Measurements from ENCODE around the gene ASCC1.
"Not testable (repeated sequence)": the region's sequence is repeated elsewhere in the genome, so short reads cannot be mapped to it uniquely, and the experiment has no call there.

The ASCC1 gene

GRCh38 chr10:72219235-72219814 lies 3.2 kb upstream of the ASCC1 start:
- DNase-seq: no peak

GRCh38 chr10:72218726-72219125 lies 2.6 kb upstream of the ASCC1 start:
- DNase-seq: no peak

GRCh38 chr10:72218325-72218724 lies 2.2 kb upstream of the ASCC1 start:
- DNase-seq: no peak

DNA sequence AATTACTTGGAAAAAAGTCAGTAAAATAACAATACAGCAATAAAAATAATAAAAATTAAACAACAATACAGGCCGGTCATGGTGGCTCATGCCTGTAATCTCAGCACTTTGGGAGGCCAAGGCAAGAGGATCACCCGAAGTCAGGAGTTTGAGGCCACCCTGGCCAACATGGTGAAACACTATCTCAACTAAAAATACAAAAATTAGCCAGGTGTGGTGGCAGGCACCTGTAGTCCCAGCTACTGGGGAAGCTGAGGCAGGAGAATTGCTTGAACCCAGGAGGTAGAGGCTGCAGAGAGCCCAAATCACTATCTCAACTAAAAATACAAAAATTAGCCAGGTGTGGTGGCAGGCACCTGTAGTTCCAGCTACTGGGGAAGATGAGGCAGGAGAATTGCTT lies 4.2 kb downstream of the ASCC1 start:
- DNase-seq: not testable (repeated sequence)

DNA sequence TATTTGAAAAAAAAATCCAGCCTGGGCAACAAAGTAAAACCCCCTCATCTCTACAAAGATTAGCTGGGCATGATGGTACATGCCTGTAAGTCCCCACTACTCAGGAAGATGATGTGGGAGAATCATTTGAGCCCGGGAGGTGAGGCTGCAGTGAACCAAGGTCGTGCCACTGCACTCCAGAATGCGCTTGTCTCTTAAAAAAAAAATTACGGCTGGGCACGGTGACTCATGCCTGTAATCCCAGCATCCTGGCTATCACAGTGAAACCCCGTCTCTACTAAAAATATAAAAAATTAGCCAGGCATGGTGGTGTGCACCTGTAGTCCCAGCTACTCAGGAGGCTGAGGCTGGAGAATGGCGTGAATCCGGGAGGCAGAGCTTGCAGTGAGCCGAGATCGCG lies 4.7 kb downstream of the ASCC1 start:
- not testable (repeated sequence) for DNase-seq

DNA sequence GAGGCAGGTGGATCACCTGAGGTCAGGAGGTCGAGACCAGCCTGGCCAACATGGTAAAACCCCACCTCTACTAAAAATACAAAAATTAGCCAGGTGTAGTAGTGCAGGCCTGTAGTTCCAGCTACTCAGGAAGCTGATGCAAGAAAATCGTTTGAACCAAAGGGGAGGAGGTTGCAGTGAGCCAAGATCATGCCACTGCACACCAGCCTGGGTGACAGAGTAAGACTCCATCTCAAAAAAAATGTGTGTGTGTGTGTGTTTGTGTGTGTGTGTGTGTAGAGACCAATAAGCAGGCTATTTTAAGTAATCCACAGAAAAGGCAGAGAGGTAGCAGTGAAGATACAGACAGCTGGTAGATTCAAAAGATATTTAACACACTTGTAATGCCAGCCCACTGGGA lies 7.5 kb downstream of the ASCC1 start:
- DNase-seq: not testable (repeated sequence)

- no peak for DNase-seq
Measured at GRCh38 chr10:72206511-72207229, 9.4 kb downstream of the ASCC1 start.

GRCh38 chr10:72204724-72205123 lies 11.4 kb downstream of the ASCC1 start:
- DNase-seq: no peak

- no peak for DNase-seq
Measured at GRCh38 chr10:72204296-72204695, 11.8 kb downstream of the ASCC1 start.

DNA sequence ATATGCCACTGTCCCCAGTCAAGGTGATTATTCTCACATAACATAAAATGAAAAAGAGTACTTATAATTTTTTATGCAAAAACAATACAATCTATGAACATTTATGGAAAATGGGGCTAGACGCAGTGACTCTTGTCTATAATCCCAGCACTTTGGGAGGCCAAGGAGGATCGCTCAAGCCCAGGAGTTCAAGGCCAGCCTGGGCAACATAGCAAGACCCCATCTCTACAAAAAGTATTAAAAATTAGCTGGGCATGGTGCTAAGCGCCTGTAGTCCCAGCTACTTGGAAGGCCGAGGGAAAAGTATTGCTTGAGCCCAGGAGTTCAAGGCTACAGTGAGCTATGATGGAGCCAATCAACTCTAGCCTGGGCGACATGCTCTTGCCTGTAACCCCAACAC lies 14.8 kb downstream of the ASCC1 start:
- DNase-seq: no peak

DNA sequence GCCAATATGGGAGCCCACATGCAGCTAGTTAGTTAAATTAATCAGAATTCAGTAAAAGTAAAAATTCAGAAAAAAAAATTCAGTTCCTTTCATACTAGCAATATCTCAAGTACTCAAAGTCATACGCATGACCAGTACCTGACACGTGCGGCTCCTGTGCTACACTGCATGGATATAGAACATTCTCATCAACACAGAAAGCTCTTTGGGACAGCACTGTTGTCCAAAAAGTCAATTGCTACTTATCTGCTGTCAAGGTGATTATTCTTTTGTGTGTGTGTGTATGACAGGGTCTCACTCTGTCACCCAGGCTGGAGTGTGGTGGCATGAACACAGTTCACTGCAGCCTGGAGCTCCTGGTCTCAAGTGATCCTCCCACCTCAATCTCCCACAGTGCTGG lies 15.2 kb downstream of the ASCC1 start:
- DNase-seq: no peak

DNA sequence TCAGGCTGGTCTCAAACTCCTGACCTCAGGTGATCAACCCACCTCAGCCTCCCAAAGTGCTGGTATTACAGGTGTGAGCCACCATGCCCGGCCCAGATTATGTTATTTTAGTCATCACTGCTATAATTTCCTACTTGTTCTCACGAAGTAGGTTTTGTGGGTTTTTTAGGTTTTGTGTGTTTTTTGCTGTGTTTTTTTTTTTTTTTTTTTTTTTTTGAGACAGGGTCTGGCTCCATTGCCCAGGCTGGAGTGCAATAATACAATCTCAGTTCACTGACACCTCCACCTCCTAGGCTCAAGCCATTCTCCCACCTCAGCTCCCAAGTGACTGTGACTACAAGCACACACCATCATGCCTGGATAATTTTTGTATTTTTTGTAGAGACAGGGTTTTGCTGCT lies 21.1 kb downstream of the ASCC1 start:
- DNase-seq: no peak

- no peak for DNase-seq
Measured at GRCh38 chr10:72186982-72187330, 29.1 kb downstream of the ASCC1 start.

DNA sequence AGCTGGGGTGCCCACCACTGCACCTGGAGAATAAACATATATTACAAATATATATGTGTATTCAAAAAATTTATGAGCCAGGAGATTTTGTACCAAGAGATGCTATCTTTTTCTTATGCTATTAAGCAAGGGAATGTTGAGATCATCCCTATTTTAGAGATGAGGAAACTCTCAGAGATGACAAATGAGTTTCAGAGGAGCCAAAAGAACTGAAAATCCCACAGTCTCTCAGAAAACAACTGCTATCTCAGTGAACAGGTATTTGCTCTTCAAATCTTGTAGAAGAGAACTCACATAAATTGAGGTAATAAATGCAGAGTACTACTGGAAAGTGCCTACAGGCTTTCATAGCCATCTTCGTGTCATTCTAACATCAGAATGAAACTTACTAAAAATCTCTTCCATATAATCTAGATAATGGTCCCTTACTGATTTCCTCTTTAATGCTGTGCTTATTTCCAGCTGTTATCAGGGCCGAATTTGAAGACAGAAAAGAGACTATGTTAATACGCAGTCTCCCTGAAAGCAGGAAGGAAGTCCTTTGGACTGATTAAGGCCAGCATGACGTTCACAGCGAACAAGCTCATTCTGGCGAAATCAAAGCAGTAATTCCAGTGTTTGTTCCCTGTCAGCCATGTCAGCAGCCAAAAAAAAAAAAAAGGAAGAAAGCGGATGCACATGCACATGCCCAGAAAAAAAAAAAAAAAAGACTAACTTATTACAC lies 29.7 kb downstream of the ASCC1 start:
- no peak for DNase-seq

- no peak for DNase-seq
Measured at GRCh38 chr10:72184156-72184555, 31.9 kb downstream of the ASCC1 start.

DNA sequence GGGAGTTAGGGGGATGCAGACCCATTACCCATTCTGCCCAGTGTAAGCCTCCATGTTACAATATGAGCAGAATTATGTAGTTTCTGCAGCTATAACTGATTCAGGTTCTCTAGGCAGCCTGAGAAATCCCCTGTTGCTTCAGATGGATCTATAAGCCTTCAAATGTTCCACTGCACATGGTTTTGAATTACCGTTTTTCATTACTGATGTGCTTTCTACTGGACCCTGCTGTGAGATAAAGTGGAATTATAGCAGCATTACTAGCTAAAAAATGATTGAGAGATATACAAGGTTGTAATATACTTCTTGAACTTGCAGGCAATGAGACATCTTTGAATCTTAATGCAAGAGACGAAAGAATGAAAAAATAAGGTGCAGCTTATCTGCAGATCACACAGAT lies 38.6 kb downstream of the ASCC1 start:
- DNase-seq: no peak

GRCh38 chr10:72176701-72177100 lies 39.4 kb downstream of the ASCC1 start:
- DNase-seq: no peak

- DNase-seq: no peak
Measured at GRCh38 chr10:72175149-72175548, 40.9 kb downstream of the ASCC1 start.

- DNase-seq: no peak
Measured at GRCh38 chr10:72174297-72174662, 41.8 kb downstream of the ASCC1 start.

- DNase-seq: no peak
Measured at GRCh38 chr10:72173619-72174296, 42.3 kb downstream of the ASCC1 start.

GRCh38 chr10:72173262-72173618 lies 42.8 kb downstream of the ASCC1 start:
- no peak for DNase-seq

- no peak for DNase-seq
Measured at GRCh38 chr10:72171175-72171630, 44.9 kb downstream of the ASCC1 start.

GRCh38 chr10:72170733-72171132 lies 45.3 kb downstream of the ASCC1 start:
- DNase-seq: no peak

DNA sequence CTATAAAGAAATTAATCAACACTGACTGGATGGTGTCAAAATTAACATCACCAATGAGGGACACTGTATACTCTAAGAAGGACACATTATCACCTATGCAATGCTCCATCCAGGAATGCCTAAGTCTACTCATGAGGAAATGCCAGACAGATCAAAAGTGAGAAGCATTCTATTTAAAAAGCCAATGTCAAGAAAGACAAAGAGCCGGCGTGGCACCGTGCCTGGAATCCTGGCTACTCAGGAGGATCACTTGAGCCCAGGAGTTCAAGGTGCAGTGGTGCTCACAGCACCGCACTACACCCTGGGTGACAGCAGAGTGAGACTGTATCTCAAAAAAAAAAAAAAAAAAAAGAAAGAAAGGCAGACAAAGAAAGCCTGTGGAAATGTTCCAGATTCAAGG lies 45.8 kb downstream of the ASCC1 start:
- no peak for DNase-seq
